Measurements from ENCODE around the gene BCAT1.
"Not testable (repeated sequence)": the region's sequence is repeated elsewhere in the genome, so short reads cannot be mapped to it uniquely, and the experiment has no call there.

Gene BCAT1

DNA sequence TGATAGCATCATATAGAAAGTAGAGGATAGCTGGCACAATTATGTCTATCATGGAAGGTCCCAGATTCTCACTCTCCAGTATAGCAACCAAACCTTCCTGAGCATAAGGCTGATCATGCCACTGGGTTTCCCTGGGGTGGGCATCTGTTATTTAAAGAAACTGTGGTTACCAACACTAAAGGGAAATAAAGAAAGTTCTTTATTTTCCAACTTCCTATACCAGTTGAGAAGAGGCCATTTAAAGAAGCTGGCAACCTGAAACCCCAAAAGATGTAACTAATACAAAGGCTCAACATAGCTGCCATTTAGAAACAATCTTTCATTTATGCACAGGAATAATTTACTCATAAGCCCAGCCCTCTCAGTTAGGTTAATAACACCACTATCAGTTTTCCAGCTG is 3.1 kb downstream of the BCAT1 start:
- TF ChIP-seq, protein P1, sequence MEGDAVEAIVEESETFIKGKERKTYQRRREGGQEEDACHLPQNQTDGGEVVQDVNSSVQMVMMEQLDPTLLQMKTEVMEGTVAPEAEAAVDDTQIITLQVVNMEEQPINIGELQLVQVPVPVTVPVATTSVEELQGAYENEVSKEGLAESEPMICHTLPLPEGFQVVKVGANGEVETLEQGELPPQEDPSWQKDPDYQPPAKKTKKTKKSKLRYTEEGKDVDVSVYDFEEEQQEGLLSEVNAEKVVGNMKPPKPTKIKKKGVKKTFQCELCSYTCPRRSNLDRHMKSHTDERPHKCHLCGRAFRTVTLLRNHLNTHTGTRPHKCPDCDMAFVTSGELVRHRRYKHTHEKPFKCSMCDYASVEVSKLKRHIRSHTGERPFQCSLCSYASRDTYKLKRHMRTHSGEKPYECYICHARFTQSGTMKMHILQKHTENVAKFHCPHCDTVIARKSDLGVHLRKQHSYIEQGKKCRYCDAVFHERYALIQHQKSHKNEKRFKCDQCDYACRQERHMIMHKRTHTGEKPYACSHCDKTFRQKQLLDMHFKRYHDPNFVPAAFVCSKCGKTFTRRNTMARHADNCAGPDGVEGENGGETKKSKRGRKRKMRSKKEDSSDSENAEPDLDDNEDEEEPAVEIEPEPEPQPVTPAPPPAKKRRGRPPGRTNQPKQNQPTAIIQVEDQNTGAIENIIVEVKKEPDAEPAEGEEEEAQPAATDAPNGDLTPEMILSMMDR (conservative IDR thresholded peaks at IDR 0.05) = no peak
- no peak overlapping the region for H3K27ac ChIP-seq

DNA sequence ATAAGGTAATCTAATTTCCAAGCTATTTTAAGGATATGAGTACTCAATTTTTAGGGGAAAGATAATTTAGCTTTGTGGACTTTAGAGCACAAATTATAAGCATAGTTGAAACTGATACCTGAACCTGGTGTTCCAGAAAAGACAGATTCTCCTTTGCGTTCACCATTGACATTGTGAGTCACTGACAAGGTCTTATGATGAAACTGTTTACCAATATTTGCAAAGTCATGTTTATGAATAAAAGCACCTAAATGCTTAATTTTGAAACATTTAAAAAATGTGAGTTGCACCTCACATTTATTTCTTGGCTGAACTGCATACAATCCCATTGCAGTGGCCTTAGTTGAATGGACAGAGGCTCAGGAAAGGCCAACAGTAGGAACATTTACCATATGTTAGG is 3.9 kb downstream of the BCAT1 start:
- H3K27ac ChIP-seq = no peak overlapping the region
- TF ChIP-seq, protein P1 (conservative IDR thresholded peaks at IDR 0.05) = no peak

DNA sequence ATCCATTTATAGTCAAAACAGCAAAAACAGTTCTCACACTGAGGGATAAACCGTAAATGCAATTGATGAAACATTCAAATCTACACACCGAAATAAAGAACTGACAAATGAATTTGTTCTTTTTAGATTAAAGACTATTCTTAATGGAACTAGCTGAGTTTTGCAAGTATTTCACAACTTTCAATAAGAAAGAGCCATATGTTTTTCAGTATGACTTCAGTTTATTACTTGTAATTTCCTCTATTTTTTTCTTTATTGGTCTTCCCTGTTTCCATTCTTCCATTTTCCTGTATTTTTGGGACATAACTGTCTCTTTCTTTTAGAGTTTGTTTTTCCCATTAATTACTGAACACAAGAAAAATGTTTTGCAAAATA is 4.3 kb downstream of the BCAT1 start:
- no peak overlapping the region for H3K27ac ChIP-seq
- TF ChIP-seq, protein P1 (conservative IDR thresholded peaks at IDR 0.05) = no peak

DNA sequence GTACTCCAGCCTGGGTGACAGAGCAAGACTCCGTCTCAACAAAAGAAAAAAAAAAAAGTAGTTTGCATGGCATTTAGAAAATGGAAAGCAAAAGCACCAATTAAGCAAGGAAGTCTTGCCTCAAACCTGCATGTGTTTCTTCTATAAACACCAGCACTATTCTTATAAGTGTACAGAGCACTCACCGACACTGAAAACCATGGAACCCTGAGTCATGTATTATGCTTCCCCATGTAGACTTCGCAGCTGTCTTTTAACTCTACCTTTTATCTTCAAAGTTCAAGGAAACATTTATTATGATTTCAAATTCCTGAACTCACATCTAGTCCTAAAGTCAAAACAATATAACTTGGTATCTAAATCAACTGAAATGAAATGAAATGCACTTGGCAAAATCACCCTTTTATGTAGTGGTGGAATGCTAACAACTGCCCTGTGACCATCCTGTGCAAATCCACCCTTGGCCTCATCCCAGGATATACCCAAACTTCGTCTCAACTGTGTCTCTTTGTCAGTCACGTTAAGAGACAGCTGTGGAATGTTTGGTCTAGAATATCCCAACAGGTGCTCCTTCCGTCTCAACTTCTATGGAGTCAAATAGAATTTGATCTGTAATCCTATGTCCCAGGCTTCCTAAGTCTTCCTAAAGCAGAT is 4.8 kb downstream of the BCAT1 start:
- TF ChIP-seq, protein P1 (conservative IDR thresholded peaks at IDR 0.05) = no peak
- H3K27ac ChIP-seq = no peak overlapping the region

GRCh38 chr12:24940157-24940556 is 8.7 kb downstream of the BCAT1 start:
- TF ChIP-seq, protein P1 (conservative IDR thresholded peaks at IDR 0.05) = no peak

DNA sequence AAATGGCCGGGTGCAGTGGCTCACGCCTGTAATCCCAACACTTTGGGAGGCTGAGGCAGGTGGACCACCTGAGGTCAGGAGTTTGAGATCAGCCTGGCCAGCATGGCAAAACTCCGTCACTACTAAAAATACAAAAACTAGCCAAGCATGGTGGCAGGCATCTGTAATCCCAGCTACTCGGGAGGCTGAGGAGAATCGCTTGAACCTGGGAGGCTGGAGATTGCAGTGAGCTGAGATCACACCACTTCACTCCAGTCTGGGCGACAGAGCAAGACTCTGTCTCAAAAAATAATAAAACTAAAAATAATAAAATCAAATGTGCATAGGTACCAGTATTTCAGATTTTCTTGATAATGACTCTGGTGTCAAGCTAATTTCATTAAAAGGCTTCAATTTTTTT is 9.3 kb downstream of the BCAT1 start:
- not testable (repeated sequence) for H3K27ac ChIP-seq

More at GRCh38 chr12:24940157-24940556, 8.7 kb downstream of the BCAT1 start:
- H3K27ac ChIP-seq = no peak overlapping the region

DNA sequence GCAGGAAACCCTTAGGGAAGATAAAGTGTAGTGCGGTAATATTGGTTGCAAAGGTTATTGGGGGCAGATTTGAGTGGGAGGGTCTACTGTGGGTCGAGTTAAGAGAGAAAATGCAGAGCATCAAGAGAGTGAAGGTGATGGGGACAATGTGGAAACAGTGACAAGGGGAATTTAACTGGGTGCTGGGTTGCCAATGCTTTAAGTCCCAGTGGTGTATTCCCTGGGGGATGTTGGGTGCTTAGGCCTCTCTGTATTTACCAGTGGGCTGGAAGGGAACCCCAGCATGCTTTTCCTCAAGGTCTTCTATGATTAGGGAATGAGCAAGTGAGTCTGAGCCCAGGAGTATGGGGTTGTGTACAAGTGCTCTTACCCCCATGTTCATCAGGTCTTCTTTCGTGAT is 10.6 kb downstream of the BCAT1 start:
- TF ChIP-seq, protein P1 (conservative IDR thresholded peaks at IDR 0.05) = no peak
- no peak overlapping the region for H3K27ac ChIP-seq

DNA sequence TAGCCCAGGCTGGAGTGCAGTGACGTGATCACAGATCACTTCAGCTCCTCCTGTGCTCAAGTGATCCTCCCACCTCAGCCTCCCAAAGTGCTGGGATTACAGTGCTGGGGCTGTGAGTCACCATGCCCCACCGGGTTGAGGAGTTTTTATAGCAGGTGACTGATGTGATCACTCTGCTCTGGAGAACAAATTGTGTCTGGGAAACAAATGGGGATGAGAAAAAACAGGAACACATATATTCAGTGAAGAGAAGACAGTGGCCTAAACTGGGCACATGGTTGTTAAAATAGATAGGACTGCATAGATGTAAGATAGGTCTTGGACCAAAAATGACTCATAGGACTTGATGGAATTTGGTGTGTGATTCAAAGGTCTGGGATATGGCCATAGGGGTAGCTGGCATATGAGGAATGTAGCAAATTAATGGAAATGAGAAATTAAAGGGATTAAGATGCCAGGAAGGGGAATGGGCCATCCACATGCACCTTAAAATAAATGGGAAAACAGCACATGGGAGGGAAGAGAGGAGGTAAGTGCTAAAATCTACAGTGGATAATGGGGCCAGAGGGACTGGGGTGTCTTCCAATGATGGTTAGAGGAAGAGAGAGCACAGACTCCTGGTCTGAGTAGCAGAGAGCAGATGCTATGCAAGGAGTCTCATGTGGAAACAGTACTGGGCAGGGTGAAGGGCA is 11.2 kb downstream of the BCAT1 start:
- no peak overlapping the region for H3K27ac ChIP-seq
- TF ChIP-seq, protein P1 (conservative IDR thresholded peaks at IDR 0.05) = no peak
